ENCODE results near the gene SLC16A3. TPM values are rescaled to one million over a fixed set of nuclear protein-coding genes. Genes with fewer than 3 reads are reported as not detected.

The SLC16A3 gene
- total and polyA plus RNA-seq, 9 of the 15 experiments (the other 6 are each of a cell fraction or from before 2014, with no cell fraction given): 0.11 to 5.4 (median 1.2) TPM; not detected in 2

- no peaks in the 10 kb centered on the region for H3K27me3 ChIP-seq (ENCODE audit: control insufficient read depth in 2 of 2, insufficient read depth in 2 of 2, low read length in 2 of 2)
- H4K20me1 ChIP-seq (replicated peaks; ENCODE audit: control insufficient read depth, insufficient read depth, low read length): 0 out of 2 replicates have a peak, but pooled peaks cover 2% of the 10 kb centered on the region
- in situ Hi-C loops (cut with MboI) (no loop called here), intact Hi-C loops (cut with micrococcal nuclease) (loop anchor here (5.0 kb wide), 1 partner anchor 100 kb away; no protein-coding TSS in a partner anchor)
- H3K36me3 ChIP-seq (ENCODE audit: control insufficient read depth, insufficient read depth, low read length): peaks cover 11% of the 10 kb centered on the region; the same call in 1 of the 3 replicates
- H3K9me1 ChIP-seq (ENCODE audit: control insufficient read depth, insufficient read depth, low read length): no peaks in the 10 kb centered on the region
- no peak for FAIRE-seq
- BruUV-seq (replicated peaks): no TSS peak
- 92% methylated on average over 29 of the region's 59 CpGs for WGBS (ENCODE audit: insufficient coverage, low coverage, missing lambda C conversion rate)
- no peaks in the 10 kb centered on the region for H3K9me3 ChIP-seq (replicated peaks; ENCODE audit: control insufficient read depth, insufficient read depth, low read depth, low read length)
- H2AFZ ChIP-seq (ENCODE audit: low read depth, low read length): no peak overlapping the region
- peak overlapping the region in 1 of 2 experiments; percentile 90; a peak in 1 of 4 replicates for H3K9ac ChIP-seq (ENCODE audit: insufficient read depth in 1 of 2, low read depth in 2 of 2, low read length in 2 of 2)
- H3K4me3 ChIP-seq: no peak overlapping the region
- TF ChIP-seq CEBPG (CRISPR knock-in tag; IDR thresholded peaks at IDR 0.05) (0 out of 2 replicates have a peak, but pooled peaks have one; percentile 17), CEBPG (tag; conservative IDR thresholded peaks at IDR 0.05 in 1 of 2, IDR thresholded peaks at IDR 0.05 in 1 of 2) (no peak), ATF3 (IDR thresholded peaks at IDR 0.05) (peak; percentile 17; the same call in 1 of the 2 replicates), ATF3 (CRISPR knock-in tag; conservative IDR thresholded peaks at IDR 0.05) (no peak), NFE2L1 (tag; IDR thresholded peaks at IDR 0.05; ENCODE audit: borderline replicate concordance, low read depth) (no peak), ZBTB33 (CRISPR knock-in tag; IDR thresholded peaks at IDR 0.05) (peak; percentile 100), HNRNPL (IDR thresholded peaks at IDR 0.05; ENCODE audit: low read depth, low read length) (0 out of 2 replicates have a peak, but pooled peaks have one; percentile 6), RREB1 (CRISPR knock-in tag; IDR thresholded peaks at IDR 0.05) (no peak)
- ATAC-seq: no peak
- ChIA-PET CTCF (ENCODE audit: low intra/inter-chr PET ratio) (interaction anchor here (0.5 to 1.5 kb wide), 4 partner anchors 83 to 277 kb away, joined by 3 to 18 read pairs (median 3); no protein-coding TSS in a partner anchor), POLR2A (interaction anchor here (0.5 to 1.3 kb wide), 3 partner anchors 65 to 362 kb away, joined by 3 read pairs; no protein-coding TSS in a partner anchor)
- H3K4me2 ChIP-seq (ENCODE audit: insufficient read depth, low read length): peak overlapping the region; percentile 56
- H3K4me1 ChIP-seq (replicated peaks in 1 of 2; ENCODE audit: control insufficient read depth in 2 of 2, insufficient read depth in 2 of 2, low read length in 2 of 2): peaks cover 61 to 97% of the 10 kb centered on the region in 2 experiments
- peaks cover 24% of the 10 kb centered on the region; the same call in 2 of the 3 replicates for H3K79me2 ChIP-seq (ENCODE audit: control insufficient read depth, insufficient read depth, low read length)
- no peak overlapping the region for H3K27ac ChIP-seq (ENCODE audit: extremely low read depth, low read depth, low read length)
- DNase-seq (ENCODE audit: extremely low read depth in 1 of 4, low spot score in 3 of 4): no peak
Measured at GRCh38 chr17:82237083-82237745, 8.4 kb downstream of the SLC16A3 start.
